WI38 (cell line): Measurements from ENCODE around the gene ZNF574.
A peak's percentile ranks its signal among the peaks of the same experiment; 100 is the strongest.

ENCODE experiments used
- H3K4me3 ChIP-seq: 2 replicates; pipeline ENCODE4 v1.5.1; 2011; ENCODE audit warnings: low read depth, mild to moderate bottlenecking, control low read depth, low read length
- TF ChIP-seq, protein P1 (sequence below): IDR thresholded peaks from 2 replicates; pipeline ENCODE4 v1.5.1; 2012; ENCODE audit warnings: low read depth, mild to moderate bottlenecking, control low read depth, low read length

ZNF574 gene

GRCh38 chr19:42089191-42089750, 13.3 kb downstream of the ZNF574 start:
- H3K4me3 ChIP-seq, result no peak overlapping the region
- TF ChIP-seq, protein P1, sequence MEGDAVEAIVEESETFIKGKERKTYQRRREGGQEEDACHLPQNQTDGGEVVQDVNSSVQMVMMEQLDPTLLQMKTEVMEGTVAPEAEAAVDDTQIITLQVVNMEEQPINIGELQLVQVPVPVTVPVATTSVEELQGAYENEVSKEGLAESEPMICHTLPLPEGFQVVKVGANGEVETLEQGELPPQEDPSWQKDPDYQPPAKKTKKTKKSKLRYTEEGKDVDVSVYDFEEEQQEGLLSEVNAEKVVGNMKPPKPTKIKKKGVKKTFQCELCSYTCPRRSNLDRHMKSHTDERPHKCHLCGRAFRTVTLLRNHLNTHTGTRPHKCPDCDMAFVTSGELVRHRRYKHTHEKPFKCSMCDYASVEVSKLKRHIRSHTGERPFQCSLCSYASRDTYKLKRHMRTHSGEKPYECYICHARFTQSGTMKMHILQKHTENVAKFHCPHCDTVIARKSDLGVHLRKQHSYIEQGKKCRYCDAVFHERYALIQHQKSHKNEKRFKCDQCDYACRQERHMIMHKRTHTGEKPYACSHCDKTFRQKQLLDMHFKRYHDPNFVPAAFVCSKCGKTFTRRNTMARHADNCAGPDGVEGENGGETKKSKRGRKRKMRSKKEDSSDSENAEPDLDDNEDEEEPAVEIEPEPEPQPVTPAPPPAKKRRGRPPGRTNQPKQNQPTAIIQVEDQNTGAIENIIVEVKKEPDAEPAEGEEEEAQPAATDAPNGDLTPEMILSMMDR, result no peak

DNA sequence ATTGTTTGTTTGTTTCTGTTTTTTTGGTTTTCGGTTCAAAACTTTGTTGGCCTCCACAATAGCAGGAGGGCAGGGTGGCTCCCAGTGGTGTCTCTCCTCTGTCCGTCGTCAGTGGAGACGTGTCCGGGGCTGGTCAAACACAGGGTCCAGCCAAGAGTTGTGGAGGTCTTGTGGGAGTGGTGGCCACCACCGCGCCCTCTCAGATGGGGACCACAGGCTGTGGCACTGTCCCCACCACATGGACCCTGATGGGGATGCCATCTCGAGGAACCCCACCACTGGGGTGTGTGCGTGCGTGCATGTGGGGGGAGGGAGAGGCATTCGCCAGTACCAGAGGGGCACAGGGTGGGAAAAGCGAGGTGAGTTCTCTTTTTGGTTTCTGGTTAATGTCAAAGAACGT, 13.8 kb downstream of the ZNF574 start:
- TF ChIP-seq, protein P1, result no peak
- no peak overlapping the region for H3K4me3 ChIP-seq

DNA sequence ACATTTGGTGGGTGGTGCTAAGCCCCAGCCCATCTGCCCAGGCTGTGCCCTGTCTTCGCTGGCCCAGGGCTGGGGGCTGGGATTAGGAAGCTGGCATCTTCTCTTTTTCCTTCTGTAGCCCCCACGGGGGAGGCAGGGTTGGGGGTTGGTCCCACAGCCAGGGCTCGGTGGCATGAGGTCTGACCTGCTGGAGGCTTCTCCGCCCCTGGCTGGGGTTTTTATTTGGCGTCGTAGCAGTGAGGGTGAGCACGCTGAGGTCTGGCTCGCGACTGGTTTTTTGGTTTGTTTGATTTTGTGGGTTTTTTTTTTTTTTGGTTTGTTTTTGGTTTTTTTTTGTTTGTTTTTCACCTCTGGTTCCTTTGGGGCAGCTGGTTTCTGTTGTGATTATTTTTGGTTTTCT, 14.7 kb downstream of the ZNF574 start:
- TF ChIP-seq, protein P1, result no peak
- H3K4me3 ChIP-seq, result no peak overlapping the region

DNA sequence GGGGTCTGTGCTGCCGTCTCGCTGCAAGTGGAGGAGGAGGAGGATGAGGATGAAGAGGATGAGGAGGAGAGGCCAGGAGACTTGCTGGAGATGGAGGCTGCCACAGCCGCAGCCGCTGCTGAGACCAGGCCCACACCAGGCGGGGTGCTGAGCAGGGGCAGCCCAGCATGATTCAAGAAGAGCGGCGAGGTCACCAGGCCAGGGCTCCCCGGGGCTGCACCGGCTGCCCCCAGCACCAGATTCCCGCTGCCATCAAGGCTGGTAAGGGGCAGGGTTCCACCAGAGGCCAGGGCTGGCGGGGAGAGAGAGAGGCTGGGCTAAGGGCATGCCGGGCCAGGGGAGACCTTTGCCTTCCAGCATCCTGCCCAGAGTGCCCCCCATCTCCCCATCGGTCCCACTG, 15.3 kb downstream of the ZNF574 start:
- TF ChIP-seq, protein P1, result no peak
- no peak overlapping the region for H3K4me3 ChIP-seq

- H3K4me3 ChIP-seq, result no peak overlapping the region
- TF ChIP-seq, protein P1, result no peak
These were observed 15.8 kb downstream of the ZNF574 start for GRCh38 chr19:42091742-42092141.

GRCh38 chr19:42092350-42092749, 16.4 kb downstream of the ZNF574 start:
- no peak overlapping the region for H3K4me3 ChIP-seq
- TF ChIP-seq, protein P1, result peak; percentile 36; the same call in 1 of the 2 replicates

- no peak overlapping the region for H3K4me3 ChIP-seq
- TF ChIP-seq, protein P1, result no peak
These were observed 17.5 kb downstream of the ZNF574 start for GRCh38 chr19:42093505-42093904.
